ENCODE results near the gene COL1A1. TPM values are rescaled to one million over a fixed set of nuclear protein-coding genes. Genes with fewer than 3 reads are reported as not detected.

The COL1A1 gene
- polyA plus RNA-seq, 3 donors: not detected

- no peak for DNase-seq
- Histone ChIP-seq H3K27me3 (ENCODE audit: control insufficient read depth in 2 of 2, insufficient read depth in 2 of 2, low read length in 2 of 2) (peaks cover 18 to 46% of the 10 kb centered on the region in 2 donors), H3K27ac (ENCODE audit: low read depth in 1 of 2, low read length in 2 of 2) (no peak overlapping the region), H3K4me1 (ENCODE audit: control insufficient read depth in 1 of 2, insufficient read depth in 2 of 2, low read length in 2 of 2) (peaks cover 17 to 24% of the 10 kb centered on the region in 2 donors), H3K4me3 (replicated peaks in 1 of 3; ENCODE audit: low read depth in 2 of 3, low read length in 3 of 3) (no peak overlapping the region), H3K79me2 (ENCODE audit: insufficient read depth, low read length) (no peaks in the 10 kb centered on the region), H3K9me3 (replicated peaks in 1 of 2; ENCODE audit: control insufficient read depth in 1 of 2, insufficient read depth in 1 of 2, low read length in 2 of 2) (peaks cover 0 to 4% of the 10 kb centered on the region in 2 donors), H4K20me1 (ENCODE audit: insufficient read depth, low read length) (no peaks in the 10 kb centered on the region), H3K9ac (ENCODE audit: insufficient read depth, low read length, poor library complexity, severe bottlenecking) (no peak overlapping the region), H3K36me3 (replicated peaks in 1 of 2; ENCODE audit: control insufficient read depth in 1 of 2, insufficient read depth in 2 of 2, low read length in 2 of 2) (no peaks in the 10 kb centered on the region), H3K4me2 (replicated peaks; ENCODE audit: extremely low read depth, low read length, poor library complexity, severe bottlenecking) (no peak overlapping the region), H2AFZ (ENCODE audit: insufficient read depth, low read depth, low read length, poor library complexity, severe bottlenecking) (no peak overlapping the region)
- Mint-ChIP-seq H3K27me3 (ENCODE audit: low read depth in 3 of 3) (peaks cover 57 to 81% (median 67%) of the 10 kb centered on the region in 3 donors), H3K36me3 (peaks cover 5 to 7% of the 10 kb centered on the region in 2 donors), H3K27ac (no peak overlapping the region), H3K4me3 (no peak overlapping the region), H3K4me1 (peaks cover 22% of the 10 kb centered on the region), H3K9me3 (peaks cover 0 to 11% (median 6%) of the 10 kb centered on the region in 7 donors)
- intact Hi-C loops (cut with micrococcal nuclease): no loop called here
- no CpG with 5 or more reads among the region's 3 CpGs for WGBS (ENCODE audit: insufficient coverage)
- no peak for TF ChIP-seq CTCF (IDR thresholded peaks at IDR 0.05)
Measured at GRCh38 chr17:50204431-50204830, 3.0 kb upstream of the COL1A1 start.

- WGBS (ENCODE audit: insufficient coverage): 92% methylated on average over 4 of the region's 13 CpGs
- Histone ChIP-seq H3K9ac (ENCODE audit: insufficient read depth, low read length, poor library complexity, severe bottlenecking) (no peak overlapping the region), H3K9me3 (replicated peaks in 1 of 2; ENCODE audit: control insufficient read depth in 1 of 2, insufficient read depth in 1 of 2, low read length in 2 of 2) (peaks cover 0 to 4% of the 10 kb centered on the region in 2 donors), H3K36me3 (replicated peaks in 1 of 2; ENCODE audit: control insufficient read depth in 1 of 2, insufficient read depth in 2 of 2, low read length in 2 of 2) (no peaks in the 10 kb centered on the region), H4K20me1 (ENCODE audit: insufficient read depth, low read length) (no peaks in the 10 kb centered on the region), H3K4me2 (replicated peaks; ENCODE audit: extremely low read depth, low read length, poor library complexity, severe bottlenecking) (no peak overlapping the region), H3K4me3 (replicated peaks in 1 of 3; ENCODE audit: low read depth in 2 of 3, low read length in 3 of 3) (no peak overlapping the region), H3K79me2 (ENCODE audit: insufficient read depth, low read length) (no peaks in the 10 kb centered on the region), H3K27me3 (ENCODE audit: control insufficient read depth in 2 of 2, insufficient read depth in 2 of 2, low read length in 2 of 2) (peaks cover 18 to 50% of the 10 kb centered on the region in 2 donors), H3K27ac (ENCODE audit: low read depth in 1 of 2, low read length in 2 of 2) (no peak overlapping the region), H3K4me1 (ENCODE audit: control insufficient read depth in 1 of 2, insufficient read depth in 2 of 2, low read length in 2 of 2) (peaks cover 17 to 24% of the 10 kb centered on the region in 2 donors), H2AFZ (ENCODE audit: insufficient read depth, low read depth, low read length, poor library complexity, severe bottlenecking) (no peak overlapping the region)
- Mint-ChIP-seq H3K4me1 (peaks cover 22% of the 10 kb centered on the region), H3K27ac (no peak overlapping the region), H3K36me3 (peaks cover 5 to 8% of the 10 kb centered on the region in 2 donors), H3K9me3 (peaks cover 0 to 14% (median 6%) of the 10 kb centered on the region in 7 donors), H3K27me3 (ENCODE audit: low read depth in 3 of 3) (peaks cover 58 to 85% (median 72%) of the 10 kb centered on the region in 3 donors), H3K4me3 (no peak overlapping the region)
- TF ChIP-seq CTCF (IDR thresholded peaks at IDR 0.05): no peak
- intact Hi-C loops (cut with micrococcal nuclease): no loop called here
- DNase-seq: no peak
Measured at GRCh38 chr17:50203604-50204345, 2.3 kb upstream of the COL1A1 start.

Data from CD14-positive monocyte (primary cell).